A549 (cell line): Measurements from ENCODE around the gene RAPGEF3. TPM values are rescaled to one million over a fixed set of nuclear protein-coding genes. Genes with fewer than 3 reads are reported as not detected.

Experiments
- ATAC-seq, 2 experiments: fragments of 200-7000 bp in 1 of 2; fragments of >200 bp in 1 of 2; cut with Nextera tagmentation in 1 of 2; cut with Tn5 transposase in 1 of 2; 3 replicates each; pipeline versions ENCODE4 v1.8.0 to v1.9.1; 2018 to 2020; ENCODE audit warnings: mild to moderate bottlenecking in 1 of 2, moderate library complexity in 1 of 2
- CTCF ChIA-PET: fragments of 300-600 bp; sonication (Branson Sonifier 250); formaldehyde crosslinking; extraction: SDS; loops from one replicate; lab custom pipeline; 2021; ENCODE audit warnings: antibody characterized with exemption, inconsistent platforms; lab: Yijun Ruan, JAX
- POLR2A ChIA-PET: fragments of 350-600 bp; formaldehyde crosslinking; extraction: SDS; loops from one replicate; lab custom pipeline; 2021; ENCODE audit warnings: antibody characterized with exemption, inconsistent platforms; lab: Yijun Ruan, JAX
- DNase-seq, 2 experiments: peaks; one replicate each; pipeline versions ENCODE4 v3.0.0 to v3.0.0-alpha.2; 2011 to 2016; ENCODE audit warnings: low read depth in 1 of 2, low spot score in 1 of 2
- FAIRE-seq: peaks from 2 replicates; lab custom pipeline; 2011; peaks lifted over from hg19 to GRCh38; lab: Jason Lieb, UNC
- H3K27ac ChIP-seq, 2 experiments: fragments of >200 bp; sonication (Bioruptor Twin); formaldehyde crosslinking; 3 replicates each; pipeline ENCODE4 v1.5.1; 2016 to 2017
- H3K4me1 ChIP-seq: fragments of >200 bp; sonication (Bioruptor Twin); formaldehyde crosslinking; 3 replicates; pipeline ENCODE4 v1.6.1; 2016
- H3K4me2 ChIP-seq: fragments of >200 bp; sonication (Bioruptor Twin); formaldehyde crosslinking; 3 replicates; pipeline ENCODE4 v1.6.1; 2016
- H3K4me3 ChIP-seq: fragments of >200 bp; sonication (Bioruptor Twin); formaldehyde crosslinking; 3 replicates; pipeline ENCODE4 v1.5.1; 2016
- H3K9me3 ChIP-seq: fragments of >200 bp; sonication (Bioruptor Twin); formaldehyde crosslinking; 3 replicates; pipeline ENCODE4 v1.6.1; 2016
- ATOH8 ChIP-seq: fragments of 250-450 bp; sonication (Bioruptor Pico); IDR thresholded peaks from 2 replicates; pipeline ENCODE4 v1.5.0; 2020; ENCODE audit warnings: low read depth, mild to moderate bottlenecking, moderate library complexity
- BCL3 ChIP-seq: fragments of >200 bp; sonication (Bioruptor Twin); formaldehyde crosslinking; IDR thresholded peaks from 3 replicates; pipeline ENCODE4 v1.6.1; 2016
- CBX2 ChIP-seq: fragments of 200-600 bp; sonication (generic); IDR thresholded peaks from 2 replicates; pipeline ENCODE4 v1.6.1; 2016; ENCODE audit warnings: low read depth, mild to moderate bottlenecking, borderline replicate concordance
- CEBPB ChIP-seq, 2 experiments: fragments of >200 bp in 1 of 2; sonication (Bioruptor Twin) in 1 of 2; formaldehyde crosslinking in 1 of 2; IDR thresholded peaks; 2 replicates each; pipeline ENCODE4 v1.6.1; 2012 to 2016
- CHD2 ChIP-seq: fragments of 150-350 bp; IDR thresholded peaks from 2 replicates; pipeline ENCODE4 v1.6.1; 2014; ENCODE audit warnings: low read length; ENCODE audit not compliant: partially characterized antibody
- CHD4 ChIP-seq: fragments of 200-600 bp; sonication (generic); IDR thresholded peaks from 2 replicates; pipeline ENCODE4 v1.6.1; 2016; ENCODE audit warnings: antibody characterized with exemption, mild to moderate bottlenecking, borderline replicate concordance
- CTCF ChIP-seq: fragments of >200 bp; sonication (Bioruptor Twin); formaldehyde crosslinking; IDR thresholded peaks from 3 replicates; pipeline ENCODE4 v1.5.1; 2016
- EHMT2 ChIP-seq: fragments of 200-600 bp; sonication (generic); IDR thresholded peaks from 2 replicates; pipeline ENCODE4 v1.6.1; 2016; ENCODE audit warnings: antibody characterized with exemption, low read depth, mild to moderate bottlenecking, moderate library complexity
- EP300 ChIP-seq, 2 experiments: fragments of >200 bp; sonication (Bioruptor Twin); formaldehyde crosslinking; IDR thresholded peaks; 2 replicates in 1 of 2; 3 replicates in 1 of 2; pipeline ENCODE4 v1.6.1; 2016 to 2017
- FOSB ChIP-seq: fragments of 250-450 bp; sonication (Bioruptor Pico); IDR thresholded peaks from 2 replicates; pipeline ENCODE4 v1.5.0; 2020; ENCODE audit warnings: mild to moderate bottlenecking, moderate library complexity
- FOSL2 ChIP-seq, 2 experiments: fragments of 450-650 bp in 1 of 2; fragments of >200 bp in 1 of 2; sonication (Bioruptor Twin) in 1 of 2; formaldehyde crosslinking; IDR thresholded peaks; 2 replicates each; pipeline versions ENCODE4 v1.5.0 to v1.6.1; 2016 to 2020; ENCODE audit warnings: mild to moderate bottlenecking in 1 of 2, moderate library complexity in 1 of 2
- HDAC2 ChIP-seq: fragments of 200-600 bp; sonication (generic); IDR thresholded peaks from 2 replicates; pipeline ENCODE4 v1.6.1; 2016
- HOXA7 ChIP-seq: fragments of 250-450 bp; sonication (Bioruptor Pico); IDR thresholded peaks from 2 replicates; pipeline ENCODE4 v1.5.0; 2020; ENCODE audit warnings: mild to moderate bottlenecking, moderate library complexity
- HOXB13 ChIP-seq: fragments of 250-450 bp; sonication (Bioruptor Pico); IDR thresholded peaks from 2 replicates; pipeline ENCODE4 v1.5.0; 2020; ENCODE audit warnings: low read depth, mild to moderate bottlenecking, moderate library complexity
- JUN ChIP-seq, 2 experiments: fragments of >200 bp; sonication (Bioruptor Twin); formaldehyde crosslinking; IDR thresholded peaks; 2 replicates in 1 of 2; 3 replicates in 1 of 2; pipeline ENCODE4 v1.6.1; 2016 to 2017
- JUNB ChIP-seq: fragments of >200 bp; sonication (Bioruptor Twin); formaldehyde crosslinking; IDR thresholded peaks from 2 replicates; pipeline ENCODE4 v1.6.1; 2016
- KDM1A ChIP-seq: fragments of 200-600 bp; sonication (generic); IDR thresholded peaks from 2 replicates; pipeline ENCODE4 v1.6.1; 2016; ENCODE audit warnings: low read depth, mild to moderate bottlenecking
- MAFK ChIP-seq: fragments of 450-650 bp; IDR thresholded peaks from 2 replicates; pipeline ENCODE4 v1.6.1; 2014; ENCODE audit not compliant: partially characterized antibody
- MAZ ChIP-seq: fragments of 150-350 bp; IDR thresholded peaks from 2 replicates; pipeline ENCODE4 v1.6.1; 2014; ENCODE audit warnings: antibody characterized with exemption, low read depth, low read length, borderline replicate concordance
- NFE2L2 ChIP-seq: fragments of 150-350 bp; conservative IDR thresholded peaks from 2 replicates; pipeline ENCODE4 v1.6.1; 2014; ENCODE audit warnings: low read length
- NR3C1 ChIP-seq: fragments of >200 bp; sonication (Bioruptor Twin); formaldehyde crosslinking; IDR thresholded peaks from 3 replicates; pipeline ENCODE4 v1.6.1; 2017
- PHF8 ChIP-seq: fragments of 200-600 bp; sonication (generic); IDR thresholded peaks from 2 replicates; pipeline ENCODE4 v1.6.1; 2016; ENCODE audit warnings: low read depth, mild to moderate bottlenecking, antibody characterized with exemption, moderate library complexity, borderline replicate concordance
- POLR2A ChIP-seq: IDR thresholded peaks from 2 replicates; pipeline ENCODE4 v1.6.1; 2012; ENCODE audit warnings: mild to moderate bottlenecking, low read length
- RAD21 ChIP-seq, 2 experiments: fragments of >200 bp in 1 of 2; sonication (Bioruptor Twin) in 1 of 2; formaldehyde crosslinking in 1 of 2; IDR thresholded peaks in 1 of 2; conservative IDR thresholded peaks in 1 of 2; 2 replicates in 1 of 2; 3 replicates in 1 of 2; pipeline ENCODE4 v1.6.1; 2012 to 2018; ENCODE audit warnings: inconsistent platforms in 1 of 2
- RCOR1 ChIP-seq: fragments of 150-350 bp; IDR thresholded peaks from 2 replicates; pipeline ENCODE4 v1.6.1; 2014; ENCODE audit warnings: antibody characterized with exemption, low read length, low read depth
- SREBF2 ChIP-seq: fragments of 450-650 bp; IDR thresholded peaks from 2 replicates; pipeline ENCODE4 v1.6.1; 2014; ENCODE audit warnings: mild to moderate bottlenecking, moderate library complexity
- ZC3H11A ChIP-seq: fragments of 450-650 bp; IDR thresholded peaks from 2 replicates; pipeline ENCODE4 v1.6.1; 2014; ENCODE audit warnings: antibody characterized with exemption, mild to moderate bottlenecking
- ZFP36 ChIP-seq: fragments of 450-650 bp; IDR thresholded peaks from 2 replicates; pipeline ENCODE4 v1.6.1; 2014; ENCODE audit warnings: borderline replicate concordance; ENCODE audit not compliant: partially characterized antibody
- ZSCAN20 ChIP-seq: fragments of 250-450 bp; sonication (Bioruptor Pico); IDR thresholded peaks from 2 replicates; pipeline ENCODE4 v1.8.0; 2022; ENCODE audit warnings: mild to moderate bottlenecking, moderate library complexity
- WGBS: methylation state at CpG from one replicate; pipeline ENCODE4 v1.1.6; 2017; ENCODE audit errors: missing lambda C conversion rate; 5-methylcytosine and 5-hydroxymethylcytosine counted together
- polyA plus RNA-seq, 4 experiments: library from polyadenylated mRNA; depleted of rRNA in 3 of 4; stranded (reverse); fragments of >200 nt; fragmentation: RNase III in 1 of 4; extraction: RNeasy Plus Mini Kit Qiagen cat#74134 plus additional on column Dnase treatment in 1 of 4; gene quantifications; 2 replicates in 3 of 4; 3 replicates in 1 of 4; pipeline ENCODE4 v1.2.3, GENCODE V29; 2011 to 2017

The RAPGEF3 gene
- polyA plus RNA-seq, 2 of the 4 experiments (the other 2 are of a cell fraction), result 0.70 to 0.89 TPM

- 89% methylated on average over 9 of the region's 9 CpGs for WGBS
- no peak; a peak in 1 of 6 replicates for ATAC-seq
- DNase-seq, result no peak
- Histone ChIP-seq H3K9me3 (no peaks in the 10 kb centered on the region), H3K4me1 (peaks cover 27% of the 10 kb centered on the region), H3K27ac (no peak overlapping the region), H3K4me3 (no peak overlapping the region), H3K4me2 (no peak overlapping the region)
- CTCF ChIA-PET, result interaction anchor here (1.0 to 43.9 kb wide), 5 partner anchors 8 to 87 kb away, joined by 3 to 1399 read pairs (median 11); partner anchors contain the start of gene SLC48A1
- TF ChIP-seq MAFK, result no peak
- no peak for TF ChIP-seq CBX2
- no peak for TF ChIP-seq ZFP36
- TF ChIP-seq HOXB13, result no peak
- TF ChIP-seq CTCF, result no peak
- TF ChIP-seq EP300 (IDR thresholded peaks at IDR 0.05), result no peak
- no peak for TF ChIP-seq FOSB (CRISPR knock-in tag)
- no peak for TF ChIP-seq HDAC2
- no peak for TF ChIP-seq PHF8
- no peak for TF ChIP-seq SREBF2
- no peak for TF ChIP-seq JUN (IDR thresholded peaks at IDR 0.05)
- TF ChIP-seq RCOR1, result no peak
- no peak for TF ChIP-seq FOSL2 (IDR thresholded peaks at IDR 0.05)
- no peak for TF ChIP-seq FOSL2 (CRISPR knock-in tag; IDR thresholded peaks at IDR 0.05)
- no peak for TF ChIP-seq BCL3
- TF ChIP-seq KDM1A, result no peak
- no peak for TF ChIP-seq ZSCAN20 (CRISPR knock-in tag)
- no peak for TF ChIP-seq NR3C1
- TF ChIP-seq JUNB, result no peak
- no peak for TF ChIP-seq MAZ
- TF ChIP-seq CHD2, result no peak
- POLR2A ChIA-PET, result no interaction called here
- no peak for FAIRE-seq
These were observed 7.1 kb downstream of the RAPGEF3 start for GRCh38 chr12:47751561-47751960.

GRCh38 chr12:47750916-47751470, 7.7 kb downstream of the RAPGEF3 start:
- H3K4me1 ChIP-seq, result peaks cover 27% of the 10 kb centered on the region
- H3K9me3 ChIP-seq, result no peaks in the 10 kb centered on the region
- POLR2A ChIA-PET, result no interaction called here
- WGBS, result 84% methylated on average over 17 of the region's 19 CpGs
- ATAC-seq (no peak; a peak in 1 of 6 replicates), FAIRE-seq (no peak), DNase-seq (no peak)
- H3K4me2 ChIP-seq, result no peak overlapping the region
- no peak overlapping the region for H3K4me3 ChIP-seq
- H3K27ac ChIP-seq, result no peak overlapping the region
- TF ChIP-seq EHMT2, result no peak
- TF ChIP-seq POLR2A, result no peak
- TF ChIP-seq SREBF2, result no peak
- no peak for TF ChIP-seq ZC3H11A
- TF ChIP-seq RAD21 (conservative IDR thresholded peaks at IDR 0.05 in 1 of 2, IDR thresholded peaks at IDR 0.05 in 1 of 2), result no peak
- no peak for TF ChIP-seq HOXA7 (CRISPR knock-in tag)
- TF ChIP-seq NFE2L2, result no peak
- no peak for TF ChIP-seq CEBPB (IDR thresholded peaks at IDR 0.05)
- no peak for TF ChIP-seq PHF8
- no peak for TF ChIP-seq ATOH8 (CRISPR knock-in tag)
- no peak for TF ChIP-seq RCOR1
- TF ChIP-seq FOSL2 (IDR thresholded peaks at IDR 0.05), result no peak
- no peak for TF ChIP-seq FOSL2 (CRISPR knock-in tag; IDR thresholded peaks at IDR 0.05)
- no peak for TF ChIP-seq CHD4
- CTCF ChIA-PET, result interaction anchor here (1.0 to 43.9 kb wide), 5 partner anchors 9 to 87 kb away, joined by 3 to 1399 read pairs (median 11); partner anchors contain the start of gene SLC48A1
